GM10266 (cell line): ENCODE results near the gene OSBP.

Experiments used
- DNase-seq: peaks from one replicate; pipeline ENCODE4 v3.0.0; 2012; ENCODE audit errors: extremely low spot score
- CTCF ChIP-seq: IDR thresholded peaks from 2 replicates; pipeline ENCODE4 v1.5.1; 2012; ENCODE audit warnings: mild to moderate bottlenecking, low read depth; ENCODE audit not compliant: control insufficient read depth, insufficient read depth; ENCODE audit errors: missing control alignments

OSBP gene

GRCh38 chr11:59578369-59578768 is 37.2 kb downstream of the OSBP start:
- TF ChIP-seq CTCF = no peak
- no peak for DNase-seq

GRCh38 chr11:59575505-59575904 is 40.1 kb downstream of the OSBP start:
- no peak for DNase-seq
- TF ChIP-seq CTCF = no peak

DNA sequence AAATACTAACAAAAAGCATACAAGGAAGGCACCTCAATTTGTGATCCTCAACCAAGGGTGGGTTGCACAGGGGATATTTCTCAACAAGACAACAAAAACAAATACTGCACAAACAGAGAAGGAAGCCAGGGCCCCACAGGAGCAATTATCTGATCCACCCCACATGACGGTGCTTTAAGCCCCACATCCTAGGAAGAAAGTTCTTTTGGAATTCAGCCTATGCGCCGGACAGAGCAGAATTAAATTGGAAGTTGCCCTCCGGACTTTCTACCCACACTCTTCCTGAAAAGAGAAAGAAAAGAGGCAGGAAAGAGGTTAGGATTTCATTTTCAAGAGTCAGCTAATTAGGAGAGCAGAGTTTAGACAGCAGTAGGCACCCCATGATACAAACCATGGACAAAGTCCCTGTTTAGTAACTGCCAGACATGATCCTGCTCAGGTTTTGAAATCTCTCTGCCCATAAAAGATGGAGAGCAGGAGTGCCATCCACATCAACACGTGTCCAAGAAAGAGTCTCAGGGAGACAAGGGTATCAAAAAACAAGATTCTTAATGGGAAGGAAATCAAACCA is 40.6 kb downstream of the OSBP start:
- no peak for TF ChIP-seq CTCF
- no peak for DNase-seq

DNA sequence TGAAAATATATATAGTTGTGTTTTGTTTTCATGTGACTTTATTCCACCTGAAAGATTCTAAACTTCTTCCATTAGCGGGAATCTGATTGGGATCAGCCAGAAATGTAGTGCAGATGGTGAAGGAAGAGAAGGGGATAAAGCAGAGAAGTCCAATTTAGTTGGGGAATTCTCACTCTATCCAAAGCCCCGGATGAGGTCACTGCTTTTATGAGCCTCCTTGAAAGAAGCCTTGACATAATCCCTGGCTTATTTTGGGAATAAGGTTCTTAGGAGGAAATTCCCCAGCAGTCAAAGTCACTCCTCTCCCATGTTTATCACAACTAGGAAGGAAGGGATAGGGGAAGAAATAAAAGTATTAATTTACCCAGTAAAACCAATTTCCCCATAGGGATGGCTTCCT is 41.1 kb downstream of the OSBP start:
- no peak for TF ChIP-seq CTCF
- DNase-seq = no peak

DNA sequence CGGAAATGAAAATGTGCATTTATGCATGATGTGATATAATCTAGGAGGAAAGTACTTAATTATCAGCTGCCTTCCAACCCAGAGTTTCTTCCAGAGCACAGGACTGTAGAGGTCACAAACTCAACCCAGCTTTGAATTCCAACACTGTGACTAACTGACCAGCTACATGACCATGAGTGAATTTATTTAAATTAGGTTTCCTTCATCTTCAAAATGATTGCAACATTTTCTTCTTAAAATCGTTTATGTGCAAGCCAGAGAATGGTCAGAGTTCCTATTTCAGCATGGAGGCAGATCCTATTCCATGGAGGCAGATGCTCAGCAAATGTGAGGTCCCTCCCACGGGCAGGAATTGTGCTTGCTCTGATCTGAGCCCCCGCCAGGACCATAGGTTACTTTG is 42.4 kb downstream of the OSBP start:
- no peak for TF ChIP-seq CTCF
- no peak for DNase-seq

DNA sequence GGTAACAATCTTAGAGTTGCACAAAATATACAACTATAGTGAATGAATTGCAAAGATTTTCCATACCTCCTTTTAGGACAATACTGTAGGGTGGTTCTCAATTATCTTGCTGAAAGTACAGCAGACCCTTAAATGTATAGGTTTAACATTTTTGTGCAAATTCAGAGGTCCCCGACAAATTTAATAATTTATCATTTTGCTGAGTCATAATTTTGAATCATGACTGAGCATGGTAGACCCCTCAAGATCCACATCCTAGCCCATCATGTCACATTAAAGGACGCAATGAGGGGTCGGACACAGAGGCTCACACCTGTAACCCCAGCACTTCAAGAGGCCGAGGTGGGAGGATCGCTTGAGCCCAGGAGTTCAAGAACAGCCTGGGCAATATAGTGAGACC is 43.5 kb downstream of the OSBP start:
- no peak for TF ChIP-seq CTCF
- DNase-seq = no peak

GRCh38 chr11:59562292-59562691 is 53.3 kb downstream of the OSBP start:
- DNase-seq = no peak
- no peak for TF ChIP-seq CTCF
